Esophagus muscularis mucosa (tissue), 4 donors: ENCODE results near the gene FAM89A. TPM values are rescaled to one million over a fixed set of nuclear protein-coding genes. Genes with fewer than 3 reads are reported as not detected.

Source experiments
- DNase-seq: peaks from one replicate; pipeline ENCODE4 v3.0.0-alpha.2; 2017; ENCODE audit errors: extremely low spot score
- H3K27ac ChIP-seq, 4 donors: fragments of 200-600 bp; sonication (generic); replicated peaks in 1 of 4; 1 replicate in 3 of 4; 2 replicates in 1 of 4; pipeline ENCODE4 v1.5.1; 2016 to 2019; ENCODE audit warnings: mild to moderate bottlenecking in 1 of 4
- H3K27me3 ChIP-seq, 4 donors: fragments of 200-600 bp; sonication (generic); one replicate each; pipeline versions ENCODE4 v1.5.1 to v1.6.0; 2016 to 2019
- H3K36me3 ChIP-seq, 4 donors: fragments of 200-600 bp; sonication (generic); one replicate each; pipeline ENCODE4 v1.5.1; 2016 to 2019
- H3K4me1 ChIP-seq, 4 donors: fragments of 200-600 bp; sonication (generic); one replicate each; pipeline ENCODE4 v1.5.1; 2016 to 2019
- H3K4me3 ChIP-seq, 4 donors: fragments of 200-600 bp; sonication (generic); 1 replicate in 2 of 4; 2 replicates in 2 of 4; pipeline ENCODE4 v1.5.1; 2016 to 2019; ENCODE audit warnings: mild to moderate bottlenecking in 4 of 4, moderate library complexity in 1 of 4
- H3K9me3 ChIP-seq, 4 donors: fragments of 200-600 bp; sonication (generic); 1 replicate in 3 of 4; 2 replicates in 1 of 4; pipeline ENCODE4 v1.5.1; 2016 to 2019
- EP300 ChIP-seq: sonication (generic); formaldehyde crosslinking; IDR thresholded peaks from one replicate; pipeline ENCODE4 v1.6.1; 2017; ENCODE audit warnings: antibody characterized with exemption
- POLR2A ChIP-seq: fragments of 450-650 bp; IDR thresholded peaks from one replicate; pipeline ENCODE4 v1.6.1; 2017; ENCODE audit warnings: antibody characterized with exemption, moderate library complexity, mild to moderate bottlenecking, low read depth
- POLR2AphosphoS5 ChIP-seq, 2 donors: sonication (generic); formaldehyde crosslinking; IDR thresholded peaks; one replicate each; pipeline ENCODE4 v1.6.1; 2017; ENCODE audit warnings: antibody characterized with exemption in 2 of 2
- WGBS: methylation state at CpG from one replicate; pipeline ENCODE4 v1.1.5; 2018; 5-methylcytosine and 5-hydroxymethylcytosine counted together
- intact Hi-C: fragments of 100-400 bp; cut with DNase I; formaldehyde crosslinking; loops from one replicate; pipeline ENCODE4 v1.15.1; 2023
- total RNA-seq, 4 donors: library from RNA; depleted of rRNA; stranded (reverse); fragments of >200 nt; gene quantifications; one replicate each; pipeline versions ENCODE4 v1.1.0 to v1.2.1, GENCODE V29; 2016
- TF ChIP-seq, protein P1 (sequence below), 3 experiments: fragments of 200-600 bp in 2 of 3; fragments of 450-650 bp in 1 of 3; sonication (generic) in 2 of 3; IDR thresholded peaks; one replicate each; pipeline ENCODE4 v1.5.1; 2017 to 2019; ENCODE audit warnings: antibody characterized with exemption in 3 of 3, mild to moderate bottlenecking in 2 of 3, moderate library complexity in 1 of 3

Gene FAM89A
- total RNA-seq, 4 donors from 2014 or later = 1.7 to 13.6 (median 5.6) TPM

DNA sequence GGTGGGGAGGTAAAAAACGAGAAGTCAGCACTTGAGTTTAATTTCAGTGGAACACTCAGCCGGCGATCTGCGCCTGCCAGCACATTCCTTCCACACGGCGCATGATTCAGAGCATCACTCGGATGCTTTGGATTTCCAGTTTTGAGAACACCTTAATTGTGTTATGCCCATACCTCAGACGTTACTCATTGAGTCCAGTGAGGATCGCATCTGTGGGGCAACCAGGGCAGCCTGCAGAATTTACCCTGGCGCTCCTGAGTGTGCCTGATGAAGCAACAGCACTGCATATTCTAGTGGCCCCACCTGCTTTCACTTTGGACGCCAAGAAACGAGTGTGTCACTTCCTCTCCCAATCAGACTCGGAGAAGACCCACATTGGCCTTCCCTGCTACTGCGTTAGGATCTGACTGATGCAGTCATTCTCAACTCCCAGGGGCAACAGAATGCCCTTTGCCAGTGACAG is 19.9 kb downstream of the FAM89A start:
- intact Hi-C loops = no loop called here
- peaks cover 0 to 4% (median 2%) of the 10 kb centered on the region in 4 donors for H3K4me1 ChIP-seq
- H3K36me3 ChIP-seq = peaks cover 0 to 10% (median 0%) of the 10 kb centered on the region in 4 donors
- peaks cover 0 to 16% (median 0%) of the 10 kb centered on the region in 4 donors for H3K27me3 ChIP-seq
- H3K9me3 ChIP-seq = no peaks in the 10 kb centered on the region
- H3K27ac ChIP-seq = no peak overlapping the region
- DNase-seq = peak; percentile 74
- H3K4me3 ChIP-seq = no peak overlapping the region
- TF ChIP-seq, protein P1, sequence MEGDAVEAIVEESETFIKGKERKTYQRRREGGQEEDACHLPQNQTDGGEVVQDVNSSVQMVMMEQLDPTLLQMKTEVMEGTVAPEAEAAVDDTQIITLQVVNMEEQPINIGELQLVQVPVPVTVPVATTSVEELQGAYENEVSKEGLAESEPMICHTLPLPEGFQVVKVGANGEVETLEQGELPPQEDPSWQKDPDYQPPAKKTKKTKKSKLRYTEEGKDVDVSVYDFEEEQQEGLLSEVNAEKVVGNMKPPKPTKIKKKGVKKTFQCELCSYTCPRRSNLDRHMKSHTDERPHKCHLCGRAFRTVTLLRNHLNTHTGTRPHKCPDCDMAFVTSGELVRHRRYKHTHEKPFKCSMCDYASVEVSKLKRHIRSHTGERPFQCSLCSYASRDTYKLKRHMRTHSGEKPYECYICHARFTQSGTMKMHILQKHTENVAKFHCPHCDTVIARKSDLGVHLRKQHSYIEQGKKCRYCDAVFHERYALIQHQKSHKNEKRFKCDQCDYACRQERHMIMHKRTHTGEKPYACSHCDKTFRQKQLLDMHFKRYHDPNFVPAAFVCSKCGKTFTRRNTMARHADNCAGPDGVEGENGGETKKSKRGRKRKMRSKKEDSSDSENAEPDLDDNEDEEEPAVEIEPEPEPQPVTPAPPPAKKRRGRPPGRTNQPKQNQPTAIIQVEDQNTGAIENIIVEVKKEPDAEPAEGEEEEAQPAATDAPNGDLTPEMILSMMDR (IDR thresholded peaks at IDR 0.05) = no peak
- TF ChIP-seq POLR2AphosphoS5 (IDR thresholded peaks at IDR 0.05) (no peak), POLR2A (no peak)
- 61% methylated on average over 12 of the region's 14 CpGs for WGBS

DNA sequence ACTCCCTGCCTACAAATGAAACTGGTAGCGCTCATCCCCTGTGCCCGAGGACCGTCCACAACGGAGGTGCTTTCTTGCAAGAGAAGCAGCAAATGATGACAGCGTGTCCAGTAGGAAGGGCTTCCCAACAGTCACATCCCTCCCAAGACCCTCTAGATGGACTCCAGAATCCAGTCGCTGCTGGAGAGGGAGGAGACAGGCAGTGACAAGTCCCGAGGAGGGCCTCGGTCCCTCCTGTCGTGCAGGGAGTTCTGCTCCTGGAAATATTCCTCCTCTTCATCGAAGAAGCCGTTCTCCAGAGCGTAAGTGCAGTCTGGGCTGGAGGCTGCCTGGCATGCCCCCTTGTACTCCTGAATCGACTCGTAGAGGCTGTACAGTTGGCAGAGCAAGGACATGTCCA is 20.3 kb downstream of the FAM89A start:
- peaks cover 0 to 10% (median 0%) of the 10 kb centered on the region in 4 donors for H3K36me3 ChIP-seq
- intact Hi-C loops = no loop called here
- no peaks in the 10 kb centered on the region for H3K9me3 ChIP-seq
- peak; percentile 72 for DNase-seq
- 92% methylated on average over 14 of the region's 14 CpGs for WGBS
- no peak overlapping the region for H3K27ac ChIP-seq
- H3K4me1 ChIP-seq = peaks cover 0 to 4% (median 2%) of the 10 kb centered on the region in 4 donors
- H3K4me3 ChIP-seq = no peak overlapping the region
- peaks cover 0 to 16% (median 0%) of the 10 kb centered on the region in 4 donors for H3K27me3 ChIP-seq
- TF ChIP-seq POLR2A (no peak), EP300 (no peak), POLR2AphosphoS5 (IDR thresholded peaks at IDR 0.05) (no peak)
- TF ChIP-seq, protein P1 (IDR thresholded peaks at IDR 0.05) = no peak

DNA sequence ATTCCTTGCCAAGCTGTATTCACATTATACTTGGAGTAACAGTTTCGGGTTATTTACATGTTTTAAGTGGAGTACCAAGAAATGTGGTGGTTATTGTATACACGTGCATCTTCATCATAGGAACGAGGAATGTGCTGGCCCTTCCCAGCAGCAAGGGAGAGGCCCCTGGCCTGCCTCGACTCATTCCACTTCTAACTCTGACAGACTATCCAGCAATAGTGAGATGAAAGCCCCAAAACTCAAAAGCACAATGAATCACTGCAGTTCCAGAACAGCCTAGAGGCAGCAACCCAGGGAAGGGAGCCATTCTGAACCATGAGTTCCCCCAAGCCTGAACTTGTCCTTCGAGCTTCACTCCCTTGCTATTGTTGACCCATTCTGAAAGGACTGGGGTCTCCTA is 23.1 kb downstream of the FAM89A start:
- peaks cover 0 to 4% (median 2%) of the 10 kb centered on the region in 4 donors for H3K4me1 ChIP-seq
- H3K4me3 ChIP-seq = no peak overlapping the region
- intact Hi-C loops = no loop called here
- WGBS = 87% methylated on average over 4 of the region's 5 CpGs
- peak; percentile 90 for DNase-seq
- no peak overlapping the region for H3K27ac ChIP-seq
- TF ChIP-seq EP300 (no peak), POLR2A (no peak), POLR2AphosphoS5 (IDR thresholded peaks at IDR 0.05) (no peak)
- TF ChIP-seq, protein P1 (IDR thresholded peaks at IDR 0.05) = no peak
- H3K9me3 ChIP-seq = peaks cover 0 to under 1% (median 0%) of the 10 kb centered on the region in 4 donors
- H3K27me3 ChIP-seq = peaks cover 0 to 16% (median 0%) of the 10 kb centered on the region in 4 donors
- H3K36me3 ChIP-seq = peaks cover 0 to 10% (median 0%) of the 10 kb centered on the region in 4 donors

DNA sequence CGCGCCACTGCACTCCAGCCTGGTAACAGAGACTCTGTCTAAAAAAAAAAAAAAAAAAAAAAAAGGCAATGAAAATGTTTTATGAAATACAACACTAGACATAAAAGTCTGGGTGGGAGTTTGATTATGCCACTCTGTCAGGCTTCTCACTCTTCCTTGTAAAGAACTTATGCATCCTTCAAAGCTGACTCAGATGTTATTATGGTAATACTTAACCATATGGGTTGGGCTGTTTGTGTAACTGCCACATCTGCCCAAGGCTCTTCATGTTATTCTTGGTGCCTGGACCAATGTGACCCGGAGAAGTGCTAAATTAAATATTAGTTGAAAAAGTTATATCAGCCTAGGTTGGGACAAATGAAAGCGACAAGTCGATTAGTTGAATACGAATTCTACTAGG is 23.8 kb downstream of the FAM89A start:
- peaks cover 0 to 4% (median 2%) of the 10 kb centered on the region in 4 donors for H3K4me1 ChIP-seq
- WGBS = 91% methylated on average over 6 of the region's 6 CpGs
- intact Hi-C loops = no loop called here

More for the DNA sequence above, 23.8 kb downstream of the FAM89A start:
- H3K27ac ChIP-seq = no peak overlapping the region
- H3K27me3 ChIP-seq = peaks cover 0 to 16% (median 0%) of the 10 kb centered on the region in 4 donors
- H3K9me3 ChIP-seq = peaks cover 0 to 4% (median 0%) of the 10 kb centered on the region in 4 donors
- H3K36me3 ChIP-seq = peaks cover 0 to 10% (median 0%) of the 10 kb centered on the region in 4 donors
- no peak overlapping the region for H3K4me3 ChIP-seq
- DNase-seq = no peak
- TF ChIP-seq, protein P1 (IDR thresholded peaks at IDR 0.05) = no peak
- TF ChIP-seq POLR2A (no peak), EP300 (no peak), POLR2AphosphoS5 (IDR thresholded peaks at IDR 0.05) (no peak)
